Activated T-cell treated with anti-CD3 and anti-CD28 coated beads for 24 hours (primary cell): ENCODE results near the gene CNOT4.
"Not testable (repeated sequence)": the region's sequence is repeated elsewhere in the genome, so short reads cannot be mapped to it uniquely, and the experiment has no call there.

Experiments
- DNase-seq: peaks from one replicate; pipeline ENCODE4 v3.0.0-alpha.2; 2020; ENCODE audit warnings: low read depth

Gene CNOT4

GRCh38 chr7:135322571-135323340 lies 187.1 kb downstream of the CNOT4 start:
- DNase-seq = no peak

DNA sequence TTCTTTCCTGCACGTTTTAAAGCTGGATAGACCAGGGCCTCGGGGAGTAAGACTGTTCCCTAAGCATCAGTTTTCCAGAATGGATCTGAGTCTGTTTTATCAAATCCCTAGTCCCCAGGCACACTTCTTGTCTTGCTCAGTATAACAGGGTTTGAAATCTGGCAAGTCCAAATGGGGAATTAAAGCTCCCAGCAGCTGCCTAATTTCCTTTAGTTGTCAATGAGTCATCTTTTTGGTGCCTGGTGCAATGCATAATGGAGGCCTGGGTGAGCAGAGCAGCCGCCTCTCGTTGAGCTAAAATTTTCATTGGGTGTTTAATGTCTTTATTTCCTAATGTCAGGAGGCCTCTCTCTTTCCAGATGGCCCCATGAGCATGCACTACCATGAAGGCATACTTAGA lies 188.3 kb downstream of the CNOT4 start:
- no peak for DNase-seq

GRCh38 chr7:135320953-135321352 lies 188.9 kb downstream of the CNOT4 start:
- DNase-seq = not testable (repeated sequence)

DNA sequence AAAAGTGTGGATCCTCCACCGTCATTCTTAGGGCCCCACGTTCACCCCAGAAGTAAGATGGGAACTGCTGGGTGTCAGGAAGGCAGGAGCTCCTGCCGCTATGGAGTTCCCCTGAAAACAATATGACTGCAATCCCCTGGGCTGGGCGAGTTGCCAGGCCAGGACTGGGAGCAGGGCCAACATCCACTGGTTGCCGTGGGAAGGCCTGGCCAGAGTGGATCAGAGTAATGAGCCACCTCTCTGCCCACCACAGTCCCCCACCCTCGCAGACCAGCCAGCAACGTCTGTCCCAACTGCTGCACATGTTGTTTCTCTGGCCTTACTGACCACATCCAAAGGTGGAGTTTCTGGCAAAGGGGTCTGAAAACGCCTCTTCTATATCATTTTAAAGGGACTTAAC lies 189.6 kb downstream of the CNOT4 start:
- no peak for DNase-seq

GRCh38 chr7:135317676-135318325 lies 192.1 kb downstream of the CNOT4 start:
- DNase-seq = no peak

DNA sequence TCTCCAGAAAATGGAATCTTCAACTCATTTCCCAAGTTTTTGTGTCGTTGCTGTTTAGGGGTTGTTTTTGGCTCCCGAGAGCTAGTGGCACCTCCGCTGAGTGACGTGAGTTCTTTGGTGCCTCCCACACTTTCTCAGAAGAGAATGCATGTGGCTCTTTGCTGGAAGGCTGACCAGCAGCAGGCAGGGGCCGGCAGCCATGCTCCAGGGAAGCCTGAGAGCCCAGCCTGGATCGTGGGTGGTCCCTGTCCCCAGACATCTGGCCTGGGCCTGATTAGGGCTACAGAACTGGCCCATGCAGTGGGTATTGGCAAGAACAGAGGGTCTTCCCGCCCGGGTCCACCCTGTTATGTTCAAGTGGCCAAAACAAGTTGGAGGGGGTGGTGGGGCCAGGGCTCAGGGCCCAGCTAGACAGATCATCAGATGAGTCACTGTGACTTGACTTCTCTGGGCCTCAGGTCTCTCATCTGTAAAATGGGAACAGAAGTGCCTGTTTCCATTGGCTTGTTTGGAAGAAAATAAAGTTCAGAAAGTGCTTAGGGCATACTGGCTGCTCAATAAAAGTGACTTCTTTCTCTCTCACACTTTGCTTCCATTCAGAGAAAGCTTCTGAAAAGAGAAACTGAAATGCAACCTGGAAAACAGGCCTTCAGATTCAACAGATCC lies 193.1 kb downstream of the CNOT4 start:
- DNase-seq = no peak

- no peak for DNase-seq
These were observed 195.9 kb downstream of the CNOT4 start for GRCh38 chr7:135313971-135314370.
